ENCODE measurements around the gene HECTD2. TPM values are rescaled to one million over a fixed set of nuclear protein-coding genes. Genes with fewer than 3 reads are reported as not detected.
"Not testable (repeated sequence)": the region's sequence is repeated elsewhere in the genome, so short reads cannot be mapped to it uniquely, and the experiment has no call there.

The HECTD2 gene
- total RNA-seq, 3 donors from 2014 or later: 4.9 to 15.9 (median 5.5) TPM

GRCh38 chr10:91434041-91434440, 23.9 kb downstream of the HECTD2 start:
- DNase-seq (no peak), ATAC-seq (no peak)
- Histone ChIP-seq H3K9me3 (no peaks in the 10 kb centered on the region), H3K36me3 (ENCODE audit: low read depth) (no peaks in the 10 kb centered on the region), H3K4me3 (no peak overlapping the region), H3K4me1 (ENCODE audit: low read depth) (no peaks in the 10 kb centered on the region)
- no peak for TF ChIP-seq CTCF (IDR thresholded peaks at IDR 0.05)
- intact Hi-C loops (cut with DNase I, micrococcal nuclease): no loop called here

GRCh38 chr10:91435241-91435640, 25.1 kb downstream of the HECTD2 start:
- TF ChIP-seq CTCF (IDR thresholded peaks at IDR 0.05): no peak
- no peak for ATAC-seq
- Histone ChIP-seq H3K9me3 (no peaks in the 10 kb centered on the region), H3K4me3 (no peak overlapping the region), H3K36me3 (ENCODE audit: low read depth) (no peaks in the 10 kb centered on the region), H3K4me1 (ENCODE audit: low read depth) (no peaks in the 10 kb centered on the region)
- intact Hi-C loops (cut with DNase I, micrococcal nuclease): no loop called here
- no peak for DNase-seq

GRCh38 chr10:91438228-91438627, 28.1 kb downstream of the HECTD2 start:
- DNase-seq; H3K36me3 ChIP-seq (ENCODE audit: low read depth); ATAC-seq; H3K4me1 ChIP-seq (ENCODE audit: low read depth); intact Hi-C loops (cut with DNase I, micrococcal nuclease); H3K4me3 ChIP-seq; H3K9me3 ChIP-seq: not testable (repeated sequence)

- no peak for TF ChIP-seq CTCF (IDR thresholded peaks at IDR 0.05)
- Histone ChIP-seq H3K4me3 (no peak overlapping the region), H3K4me1 (ENCODE audit: low read depth) (no peaks in the 10 kb centered on the region), H3K36me3 (ENCODE audit: low read depth) (no peaks in the 10 kb centered on the region), H3K9me3 (no peaks in the 10 kb centered on the region)
- no peak for ATAC-seq
- intact Hi-C loops (cut with DNase I, micrococcal nuclease): no loop called here
- no peak for DNase-seq
Observed at GRCh38 chr10:91444211-91445182, 34.4 kb downstream of the HECTD2 start.

GRCh38 chr10:91452063-91452462, 41.9 kb downstream of the HECTD2 start:
- ATAC-seq (no peak), DNase-seq (no peak)
- no peaks in the 10 kb centered on the region for H3K36me3 ChIP-seq (ENCODE audit: low read depth)
- no peaks in the 10 kb centered on the region for H3K4me1 ChIP-seq (ENCODE audit: low read depth)
- TF ChIP-seq CTCF (IDR thresholded peaks at IDR 0.05): no peak
- intact Hi-C loops (cut with DNase I, micrococcal nuclease): no loop called here
- peaks cover 21% of the 10 kb centered on the region for H3K9me3 ChIP-seq
- H3K4me3 ChIP-seq: no peak overlapping the region

- Histone ChIP-seq H3K36me3 (ENCODE audit: low read depth) (no peaks in the 10 kb centered on the region), H3K4me1 (ENCODE audit: low read depth) (no peaks in the 10 kb centered on the region), H3K9me3 (peaks cover 21% of the 10 kb centered on the region), H3K4me3 (no peak overlapping the region)
- ATAC-seq (no peak), DNase-seq (no peak)
- intact Hi-C loops (cut with DNase I, micrococcal nuclease): no loop called here
- no peak for TF ChIP-seq CTCF (IDR thresholded peaks at IDR 0.05)
Observed at GRCh38 chr10:91453535-91453934, 43.4 kb downstream of the HECTD2 start.

GRCh38 chr10:91455135-91455534, 45.0 kb downstream of the HECTD2 start:
- H3K36me3 ChIP-seq (ENCODE audit: low read depth); ATAC-seq; H3K4me3 ChIP-seq; DNase-seq; intact Hi-C loops (cut with DNase I, micrococcal nuclease); H3K4me1 ChIP-seq (ENCODE audit: low read depth): not testable (repeated sequence)
- H3K9me3 ChIP-seq: peaks cover 21% of the 10 kb centered on the region
